SK-N-SH treated with all-trans-retinoic acid at 6 μM for 48 hours (cell line): Measurements from ENCODE around the gene BTBD17.

Experiments used
- ATAC-seq: fragments of 200-7000 bp; cut with Tn5 transposase; 3 replicates; pipeline ENCODE4 v1.9.1; 2020; ENCODE audit warnings: mild to moderate bottlenecking, moderate library complexity
- CREB5 ChIP-seq: fragments of 250-450 bp; sonication (Bioruptor Pico); IDR thresholded peaks from 2 replicates; pipeline ENCODE4 v1.5.1; 2020; ENCODE audit warnings: low read depth, mild to moderate bottlenecking, moderate library complexity
- CSRNP3 ChIP-seq: fragments of 250-450 bp; sonication (Bioruptor Pico); IDR thresholded peaks from 2 replicates; pipeline ENCODE4 v1.5.1; 2021; ENCODE audit warnings: mild to moderate bottlenecking, moderate library complexity
- GLIS3 ChIP-seq: fragments of 250-450 bp; sonication (Bioruptor Pico); IDR thresholded peaks from 2 replicates; pipeline ENCODE4 v1.5.0; 2020; ENCODE audit warnings: mild to moderate bottlenecking, moderate library complexity
- ISL1 ChIP-seq: fragments of 250-450 bp; sonication (Bioruptor Pico); IDR thresholded peaks from 2 replicates; pipeline ENCODE4 v2.1.2; 2022; ENCODE audit warnings: mild to moderate bottlenecking, moderate library complexity
- OSR1 ChIP-seq: fragments of 250-450 bp; sonication (Bioruptor Pico); IDR thresholded peaks from 2 replicates; pipeline ENCODE4 v1.8.0; 2022; ENCODE audit warnings: moderate library complexity, mild to moderate bottlenecking, inconsistent platforms
- PATZ1 ChIP-seq: fragments of 250-450 bp; sonication (Bioruptor Pico); IDR thresholded peaks from 2 replicates; pipeline ENCODE4 v1.8.0; 2020; ENCODE audit warnings: mild to moderate bottlenecking, moderate library complexity, borderline replicate concordance
- POU6F1 ChIP-seq: fragments of 250-450 bp; sonication (Bioruptor Pico); IDR thresholded peaks from 2 replicates; pipeline ENCODE4 v1.8.0; 2021; ENCODE audit warnings: low read depth, mild to moderate bottlenecking, moderate library complexity, borderline replicate concordance
- PPARA ChIP-seq: fragments of 250-450 bp; sonication (Bioruptor Pico); IDR thresholded peaks from 2 replicates; pipeline ENCODE4 v1.5.0; 2020; ENCODE audit warnings: mild to moderate bottlenecking, borderline replicate concordance
- RARB ChIP-seq: fragments of 250-450 bp; sonication (Bioruptor Pico); IDR thresholded peaks from 2 replicates; pipeline ENCODE4 v1.8.0; 2021; ENCODE audit warnings: mild to moderate bottlenecking, moderate library complexity
- SNAI2 ChIP-seq: fragments of 250-450 bp; sonication (Bioruptor Pico); IDR thresholded peaks from 2 replicates; pipeline ENCODE4 v1.5.0; 2020; ENCODE audit warnings: mild to moderate bottlenecking, moderate library complexity
- TCF4 ChIP-seq: fragments of 250-450 bp; sonication (Bioruptor Pico); IDR thresholded peaks from 2 replicates; pipeline ENCODE4 v1.8.0; 2021; ENCODE audit warnings: mild to moderate bottlenecking, moderate library complexity, borderline replicate concordance
- TOX ChIP-seq: fragments of 250-450 bp; sonication (Bioruptor Pico); IDR thresholded peaks from 2 replicates; pipeline ENCODE4 v1.8.0; 2021; ENCODE audit warnings: mild to moderate bottlenecking, moderate library complexity, borderline replicate concordance
- ZFP30 ChIP-seq: fragments of 450-650 bp; formaldehyde crosslinking; IDR thresholded peaks from 2 replicates; pipeline ENCODE4 v1.5.0; 2022; ENCODE audit warnings: mild to moderate bottlenecking, moderate library complexity
- ZNF565 ChIP-seq: fragments of 450-650 bp; formaldehyde crosslinking; conservative IDR thresholded peaks from 2 replicates; pipeline ENCODE4 v1.5.0; 2020; ENCODE audit warnings: low read depth, mild to moderate bottlenecking, moderate library complexity

BTBD17 gene

GRCh38 chr17:74350486-74350885, 11.2 kb downstream of the BTBD17 start:
- no peak for ATAC-seq
- TF ChIP-seq POU6F1 (CRISPR knock-in tag) (no peak), RARB (CRISPR knock-in tag) (no peak), ISL1 (CRISPR knock-in tag) (no peak), OSR1 (CRISPR knock-in tag) (no peak), PATZ1 (CRISPR knock-in tag) (no peak), CREB5 (no peak), TOX (CRISPR knock-in tag) (no peak), PPARA (CRISPR knock-in tag) (no peak), GLIS3 (CRISPR knock-in tag) (no peak), CSRNP3 (CRISPR knock-in tag) (no peak)
- TF ChIP-seq, all 23 proteins: peak for 0

GRCh38 chr17:74349120-74349519, 12.5 kb downstream of the BTBD17 start:
- ATAC-seq: no peak
- TF ChIP-seq GLIS3 (CRISPR knock-in tag) (no peak), SNAI2 (CRISPR knock-in tag) (no peak)

DNA sequence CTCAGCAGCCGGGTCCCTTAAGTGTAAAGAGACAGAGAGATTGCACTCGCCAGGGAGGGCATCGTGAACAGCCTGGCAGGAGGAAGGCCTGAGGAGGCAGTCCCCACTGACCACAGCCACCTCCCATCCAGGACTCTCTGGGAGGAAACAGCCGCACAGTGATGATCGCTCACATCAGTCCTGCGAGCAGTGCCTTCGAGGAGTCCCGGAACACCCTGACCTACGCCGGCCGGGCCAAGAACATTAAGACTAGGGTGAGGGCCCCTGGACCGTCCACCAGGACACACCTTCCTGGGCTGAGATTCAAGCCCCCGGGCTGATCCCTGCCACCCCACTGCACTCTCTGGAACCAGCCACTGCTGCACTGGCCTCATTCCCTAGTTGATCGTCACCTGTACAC, 14.0 kb downstream of the BTBD17 start:
- no peak for ATAC-seq

More for the DNA sequence above, 14.0 kb downstream of the BTBD17 start:
- no peak for TF ChIP-seq POU6F1 (CRISPR knock-in tag)
- TF ChIP-seq PATZ1 (CRISPR knock-in tag): no peak
- TF ChIP-seq CSRNP3 (CRISPR knock-in tag): no peak
- TF ChIP-seq ZNF565 (CRISPR knock-in tag): no peak
- TF ChIP-seq ZFP30: no peak
- no peak for TF ChIP-seq TCF4 (CRISPR knock-in tag)
- TF ChIP-seq RARB (CRISPR knock-in tag): no peak
- TF ChIP-seq CREB5: no peak
